Testis (tissue), 3 donors: Measurements from ENCODE around the gene BRMS1. TPM values are rescaled to one million over a fixed set of nuclear protein-coding genes. Genes with fewer than 3 reads are reported as not detected.

Experiments used
- DNase-seq: peaks from one replicate; pipeline ENCODE4 v3.0.0-alpha.2; 2019
- H3K27ac ChIP-seq, 2 donors: fragments of 200-600 bp; sonication (generic); one replicate each; pipeline ENCODE4 v1.5.1; 2019
- H3K27me3 ChIP-seq: fragments of 200-600 bp; sonication (generic); one replicate; pipeline ENCODE4 v1.5.1; 2019
- H3K36me3 ChIP-seq: fragments of 200-600 bp; sonication (generic); one replicate; pipeline ENCODE4 v1.5.1; 2017; ENCODE audit warnings: low read depth; ENCODE audit errors: missing control alignments
- H3K4me1 ChIP-seq: fragments of 200-600 bp; sonication (generic); one replicate; pipeline ENCODE4 v1.5.1; 2019
- H3K4me3 ChIP-seq, 2 donors: fragments of 200-600 bp; sonication (generic); one replicate each; pipeline ENCODE4 v1.5.1; 2017 to 2019
- H3K9me3 ChIP-seq: fragments of 200-600 bp; sonication (generic); one replicate; pipeline ENCODE4 v1.5.1; 2017
- CTCF ChIP-seq, 3 experiments: fragments of 450-650 bp in 2 of 3; fragments of 200-600 bp in 1 of 3; sonication (generic) in 1 of 3; IDR thresholded peaks; one replicate each; pipeline ENCODE4 v1.5.1; 2016 to 2019; ENCODE audit warnings: antibody characterized with exemption in 3 of 3, mild to moderate bottlenecking in 2 of 3, moderate library complexity in 1 of 3
- POLR2A ChIP-seq: fragments of 450-650 bp; IDR thresholded peaks from one replicate; pipeline ENCODE4 v1.6.1; 2017; ENCODE audit warnings: antibody characterized with exemption, mild to moderate bottlenecking, moderate library complexity
- WGBS, 2 donors: methylation state at CpG; one replicate each; pipeline ENCODE4 v1.1.5; 2018; 5-methylcytosine and 5-hydroxymethylcytosine counted together
- intact Hi-C: fragments of 100-400 bp; cut with DNase I; formaldehyde crosslinking; loops from one replicate; pipeline ENCODE4 v1.15.1; 2023; ENCODE audit warnings: low total_unique reads
- polyA plus RNA-seq: library from polyadenylated mRNA; stranded (reverse); fragments of 350-450 nt; fragmentation: Illumina TruSeq; extraction: RNeasy Lipid Tissue Mini Kit (QIAGEN cat#74804); gene quantifications from one replicate; pipeline ENCODE4 v1.2.3, GENCODE V29; 2014; ENCODE audit warnings: low read depth, low replicate concordance; ENCODE audit not compliant: insufficient read depth
- total RNA-seq, 2 donors: library from RNA; depleted of rRNA; stranded (reverse); fragments of >200 nt; gene quantifications; one replicate each; pipeline ENCODE4 v1.2.3, GENCODE V29; 2016

Gene BRMS1
- total and polyA plus RNA-seq, 3 donors from 2014 or later: 55.5 to 67.5 (median 59.4) TPM

DNA sequence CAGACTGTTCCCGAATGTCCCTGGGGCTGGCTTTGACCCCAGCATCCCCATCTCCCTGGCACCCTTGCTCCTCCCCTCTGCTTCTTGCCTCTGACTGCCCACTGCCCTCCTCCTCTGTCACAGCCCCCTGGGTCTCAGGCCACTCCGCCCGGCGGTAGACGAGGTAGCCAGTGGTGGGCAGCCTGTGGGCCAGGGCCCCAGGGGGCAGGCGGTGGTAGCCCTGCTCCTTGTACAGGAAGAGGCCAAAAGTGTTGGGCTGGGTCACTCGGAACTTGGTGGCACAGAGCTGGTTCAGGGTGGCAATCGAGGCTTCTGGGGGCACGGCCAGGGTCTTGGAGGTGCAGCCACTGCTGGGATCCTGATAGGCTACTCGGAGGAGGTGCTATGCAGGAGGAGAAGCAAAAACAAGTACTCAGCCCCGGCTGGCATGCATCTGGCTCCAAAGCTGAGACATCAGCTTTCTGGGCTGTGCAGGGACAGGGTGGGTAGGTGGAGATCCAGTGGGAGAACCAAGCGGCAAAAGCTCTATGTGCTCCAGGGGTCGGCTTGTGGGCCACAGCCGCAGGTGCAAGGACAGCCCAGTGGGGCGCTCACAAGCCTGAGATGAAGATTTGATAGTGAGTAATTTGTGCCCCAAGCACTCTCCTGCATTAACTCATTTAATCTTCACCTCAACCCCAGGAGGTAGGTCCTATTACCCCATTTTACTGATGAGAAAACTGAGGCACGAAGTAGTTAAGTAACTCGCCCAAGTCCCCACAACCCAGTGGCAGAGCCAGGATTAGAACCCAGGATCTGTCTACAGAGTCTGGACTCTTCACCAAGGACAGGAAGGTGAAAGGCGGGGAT is 12.3 kb downstream of the BRMS1 start:
- TF ChIP-seq POLR2A (no peak), CTCF (IDR thresholded peaks at IDR 0.05) (no peak)
- H3K27ac ChIP-seq: no peak overlapping the region
- intact Hi-C loops: no loop called here
- H3K36me3 ChIP-seq: no peaks in the 10 kb centered on the region
- peaks cover 26% of the 10 kb centered on the region for H3K4me1 ChIP-seq
- no peak overlapping the region for H3K4me3 ChIP-seq
- 78 to 83% methylated on average over 15 to 18 of the region's 18 CpGs for WGBS, 2 donors
- H3K27me3 ChIP-seq: no peaks in the 10 kb centered on the region
- no peaks in the 10 kb centered on the region for H3K9me3 ChIP-seq
- no peak for DNase-seq

DNA sequence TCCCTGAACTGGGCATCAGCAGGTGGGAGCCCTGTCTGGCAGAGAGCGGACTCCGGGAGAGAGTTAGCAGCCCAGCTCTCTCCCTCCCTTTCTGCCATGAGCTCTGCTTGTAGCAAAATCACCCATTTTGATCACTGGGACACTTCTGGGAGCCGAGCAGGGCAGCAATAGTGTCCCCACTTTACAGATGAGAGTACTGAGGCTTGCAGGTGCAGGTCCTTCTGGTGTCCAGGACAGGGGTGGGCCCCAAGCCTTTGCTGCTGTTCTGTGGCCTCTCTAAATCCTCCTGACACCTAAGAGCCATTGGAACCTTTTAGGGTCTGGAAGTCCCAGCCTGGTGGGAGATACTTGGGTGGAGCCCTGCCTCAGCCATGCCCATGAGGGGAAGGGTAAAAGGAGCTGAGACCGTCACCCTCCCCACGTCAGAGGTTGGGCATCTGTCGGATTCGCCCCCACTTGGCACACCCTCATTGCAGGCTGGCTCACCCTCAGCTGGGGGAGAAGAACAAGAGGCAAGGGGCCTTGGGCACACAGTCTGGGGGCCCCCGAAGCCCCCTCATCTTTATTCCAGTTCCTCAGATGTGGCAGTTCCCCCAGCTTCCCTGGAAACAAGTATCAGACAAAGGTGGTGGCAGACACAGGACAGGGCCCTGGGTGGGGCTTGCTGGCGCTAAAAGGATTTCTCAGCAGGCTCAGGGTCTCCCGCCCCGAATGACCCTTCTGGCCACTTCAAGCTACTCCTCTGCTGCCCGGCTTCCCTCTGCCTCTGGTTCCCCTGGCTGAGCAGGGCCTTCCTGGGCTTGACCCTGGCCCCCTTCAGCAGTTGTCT is 13.1 kb downstream of the BRMS1 start:
- H3K36me3 ChIP-seq: no peaks in the 10 kb centered on the region
- H3K4me1 ChIP-seq: peaks cover 28% of the 10 kb centered on the region
- no peak for DNase-seq
- H3K27me3 ChIP-seq: no peaks in the 10 kb centered on the region
- no peak for TF ChIP-seq POLR2A
- TF ChIP-seq CTCF (IDR thresholded peaks at IDR 0.05): no peak
- intact Hi-C loops: no loop called here
- WGBS, 2 donors: 91 to 92% methylated on average over 10 to 12 of the region's 12 CpGs
- no peaks in the 10 kb centered on the region for H3K9me3 ChIP-seq
- H3K4me3 ChIP-seq: no peak overlapping the region
- no peak overlapping the region for H3K27ac ChIP-seq

GRCh38 chr11:66330931-66331330 is 14.0 kb downstream of the BRMS1 start:
- Histone ChIP-seq H3K4me3 (no peak overlapping the region), H3K36me3 (no peaks in the 10 kb centered on the region), H3K9me3 (no peaks in the 10 kb centered on the region), H3K27ac (no peak overlapping the region), H3K4me1 (peaks cover 29% of the 10 kb centered on the region), H3K27me3 (no peaks in the 10 kb centered on the region)
- DNase-seq: no peak
- no peak for TF ChIP-seq CTCF (IDR thresholded peaks at IDR 0.05)
- TF ChIP-seq POLR2A: no peak
- intact Hi-C loops: no loop called here
- WGBS, 2 donors: 73 to 74% methylated on average over 9 to 10 of the region's 10 CpGs

DNA sequence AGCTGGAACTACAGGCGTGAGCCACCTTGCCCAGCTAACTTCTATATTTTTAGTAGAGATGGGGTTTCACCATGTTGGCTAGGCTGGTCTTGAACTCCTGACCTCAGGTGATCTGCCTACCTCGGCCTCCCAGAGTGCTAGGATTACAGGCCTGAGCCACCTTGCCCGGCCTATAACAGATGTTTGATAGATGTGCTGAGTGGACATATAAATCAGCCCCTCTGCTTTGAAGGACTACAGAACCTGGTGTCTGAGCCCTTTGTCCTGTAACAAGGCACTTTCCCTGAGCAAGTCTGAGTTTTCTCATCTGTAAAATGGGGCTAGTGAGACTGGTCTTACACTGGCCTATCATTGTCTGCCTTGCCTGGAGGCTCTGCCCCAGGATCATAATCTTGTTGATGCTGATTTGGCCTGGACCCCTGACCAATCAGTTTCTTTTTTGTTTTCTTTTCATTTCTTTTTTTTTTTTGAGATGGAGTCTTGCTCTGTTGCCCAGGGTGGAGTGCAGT is 15.7 kb downstream of the BRMS1 start:
- Histone ChIP-seq H3K4me3 (no peak overlapping the region), H3K4me1 (peaks cover 22% of the 10 kb centered on the region), H3K36me3 (no peaks in the 10 kb centered on the region), H3K9me3 (no peaks in the 10 kb centered on the region), H3K27me3 (no peaks in the 10 kb centered on the region), H3K27ac (no peak overlapping the region)
- WGBS, 2 donors: 83 to 93% methylated on average over 3 of the region's 3 CpGs
- no peak for DNase-seq
- TF ChIP-seq POLR2A (no peak), CTCF (IDR thresholded peaks at IDR 0.05) (no peak)
- intact Hi-C loops: no loop called here
